Right kidney (tissue), 1 donor: ENCODE data around the gene NCKAP5.

Experiments used
- DNase-seq: peaks from one replicate; pipeline ENCODE4 v3.0.0-alpha.2; 2016

NCKAP5 gene

DNA sequence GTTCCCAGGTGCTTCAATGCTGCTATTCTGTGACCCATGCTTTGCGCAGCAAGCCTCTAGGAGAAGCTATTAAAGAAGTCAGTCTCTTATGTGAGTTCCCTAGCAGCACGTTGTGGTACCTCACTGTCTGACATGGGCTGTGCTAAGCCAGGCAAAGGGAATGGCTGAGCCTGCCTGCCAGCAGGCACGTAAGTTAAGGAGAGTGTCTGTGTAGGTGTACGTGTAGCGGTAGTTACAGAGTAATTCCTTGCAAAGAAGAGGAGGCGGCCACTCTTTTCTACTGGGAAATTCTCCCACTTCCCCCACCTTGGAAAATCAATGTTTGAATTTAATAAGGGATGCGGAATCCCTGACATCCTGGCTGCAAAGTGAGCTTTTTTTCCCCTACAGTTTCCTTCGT is 774.7 kb downstream of the NCKAP5 start:
- no peak for DNase-seq

DNA sequence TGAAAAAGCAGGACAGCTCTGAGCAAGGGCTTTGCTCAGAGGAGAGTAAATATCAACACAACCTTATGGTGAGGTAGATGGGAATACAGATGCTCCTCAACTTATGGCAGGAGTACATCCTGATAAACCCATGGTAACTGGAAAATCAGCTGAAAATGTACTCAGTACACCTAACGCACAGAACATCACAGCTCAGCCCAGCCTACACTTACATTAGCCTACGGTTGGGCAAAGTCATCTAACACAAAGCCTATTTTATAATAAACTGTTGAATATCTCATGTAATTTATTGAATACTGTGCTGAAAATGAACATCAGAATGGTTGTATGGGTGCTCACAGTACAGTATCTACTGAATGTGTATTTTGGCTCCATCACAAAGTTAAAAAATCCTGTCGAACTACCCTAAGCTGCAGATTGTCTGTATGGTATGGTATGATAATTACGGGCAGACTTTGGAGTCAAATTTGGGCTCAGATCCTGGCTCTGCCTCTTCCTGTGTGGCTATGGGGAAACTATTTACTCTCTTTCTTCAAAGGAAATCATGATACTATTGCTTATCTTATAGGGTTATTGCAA is 778.0 kb downstream of the NCKAP5 start:
- DNase-seq, result no peak

DNA sequence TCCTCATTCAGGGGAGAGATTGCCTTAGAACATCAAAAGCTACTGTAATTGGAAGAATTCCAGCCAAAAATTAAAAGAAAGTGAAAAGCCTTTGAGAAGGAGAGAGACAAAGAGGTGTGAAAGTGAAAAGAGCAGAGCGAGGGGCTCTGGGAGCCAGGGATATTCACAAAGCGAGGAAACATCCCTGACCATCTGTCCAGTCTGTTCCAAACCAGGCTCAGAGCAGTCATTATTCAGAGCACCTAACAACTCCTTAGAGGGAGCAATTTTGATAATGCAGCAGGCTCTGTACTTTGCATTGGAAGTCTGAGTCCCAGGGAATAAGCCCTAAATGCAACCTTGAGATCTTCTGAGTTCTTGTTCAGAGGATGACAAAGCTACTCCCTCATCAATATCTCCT is 779.2 kb downstream of the NCKAP5 start:
- no peak for DNase-seq

DNA sequence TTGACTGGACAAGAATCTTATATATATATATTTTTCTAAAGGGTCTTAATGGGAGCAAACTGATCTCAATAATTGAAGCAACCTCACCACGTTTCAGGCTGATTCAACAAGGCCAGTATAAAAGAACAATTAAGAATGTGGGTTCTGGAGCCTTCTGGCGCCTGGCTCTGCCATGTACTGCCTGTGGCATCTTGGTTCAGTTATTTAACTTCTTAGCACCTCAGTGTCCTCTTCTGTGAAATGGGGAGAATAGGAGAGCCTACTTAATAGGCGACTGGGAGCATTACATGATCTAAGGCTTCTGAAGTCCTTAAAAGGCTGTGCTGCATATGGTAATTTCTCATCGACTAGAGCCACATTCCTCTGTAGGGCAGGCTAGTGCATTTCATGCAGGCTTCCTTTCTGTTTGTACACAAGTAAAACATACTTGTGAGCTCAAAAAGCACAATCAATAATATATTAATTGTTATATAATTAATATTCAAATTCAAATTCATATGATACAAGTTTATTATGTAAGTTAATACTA is 779.9 kb downstream of the NCKAP5 start:
- DNase-seq, result no peak

DNA sequence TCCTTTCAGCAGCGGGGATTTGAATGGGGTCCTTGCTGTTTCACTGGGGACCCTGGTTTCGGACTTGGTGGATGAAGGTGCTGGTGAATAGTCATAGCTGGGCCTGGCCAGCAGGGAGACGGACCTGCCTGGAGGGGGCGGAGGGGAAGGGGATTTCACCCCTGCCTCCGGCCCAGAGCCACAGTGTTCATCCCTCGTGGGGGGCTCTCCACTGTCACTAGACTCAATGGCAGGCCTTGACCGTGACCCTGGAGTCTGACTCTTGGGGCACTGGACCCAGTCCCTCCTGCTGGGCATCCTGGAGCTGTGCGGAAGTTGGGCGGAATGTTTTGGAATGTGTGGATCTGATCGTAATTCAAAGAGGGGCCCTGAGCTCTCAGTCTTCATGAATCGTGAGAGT is 784.4 kb downstream of the NCKAP5 start:
- no peak for DNase-seq

DNA sequence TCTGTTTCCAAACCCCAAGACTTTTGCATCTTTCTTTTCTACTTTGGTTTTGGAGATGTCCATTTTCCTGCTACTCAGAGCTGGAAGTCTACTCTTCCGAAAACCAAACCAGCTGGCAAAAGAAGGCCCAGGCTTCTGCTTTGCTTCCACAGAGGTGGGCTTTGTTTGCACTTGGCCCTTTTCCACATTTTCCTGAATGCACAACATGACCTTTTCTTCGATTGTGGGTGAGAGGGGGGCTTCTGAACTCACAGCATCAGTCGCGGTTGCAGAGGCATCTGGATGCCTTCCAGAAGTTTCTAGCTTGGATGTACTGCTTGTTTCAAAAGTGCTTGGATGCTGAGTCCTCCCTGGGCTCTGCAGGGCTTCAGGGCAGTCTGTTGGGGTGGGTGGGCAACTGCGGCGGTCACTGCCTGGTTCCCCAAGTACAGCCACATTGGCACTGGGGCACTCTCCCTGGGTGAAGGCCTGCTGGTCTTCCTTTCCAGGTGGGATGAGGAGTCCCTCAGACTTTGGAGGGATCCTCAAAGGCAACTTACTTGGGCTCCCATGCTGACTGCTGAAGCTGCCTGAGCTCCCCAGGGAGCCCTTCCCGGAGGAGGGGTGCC is 786.0 kb downstream of the NCKAP5 start:
- no peak for DNase-seq

DNA sequence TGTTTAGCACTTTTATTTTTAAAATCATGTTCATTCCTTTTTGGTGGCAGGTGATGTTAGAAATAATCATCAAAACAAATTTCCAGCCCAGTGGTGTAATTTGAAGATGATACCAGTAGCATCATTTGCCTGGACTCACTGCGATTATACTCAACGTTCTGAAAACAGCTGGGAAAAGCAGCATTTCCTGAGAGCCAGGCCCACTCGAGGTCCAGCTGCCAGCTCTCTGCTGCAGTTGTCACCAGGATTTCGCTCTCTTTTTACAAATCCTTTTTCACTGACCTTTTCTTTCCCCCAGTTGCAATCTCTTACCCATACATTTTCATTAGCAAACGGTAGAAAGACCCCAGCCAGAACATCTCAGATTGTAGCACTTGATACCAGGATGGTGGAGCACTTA is 787.6 kb downstream of the NCKAP5 start:
- DNase-seq, result no peak

DNA sequence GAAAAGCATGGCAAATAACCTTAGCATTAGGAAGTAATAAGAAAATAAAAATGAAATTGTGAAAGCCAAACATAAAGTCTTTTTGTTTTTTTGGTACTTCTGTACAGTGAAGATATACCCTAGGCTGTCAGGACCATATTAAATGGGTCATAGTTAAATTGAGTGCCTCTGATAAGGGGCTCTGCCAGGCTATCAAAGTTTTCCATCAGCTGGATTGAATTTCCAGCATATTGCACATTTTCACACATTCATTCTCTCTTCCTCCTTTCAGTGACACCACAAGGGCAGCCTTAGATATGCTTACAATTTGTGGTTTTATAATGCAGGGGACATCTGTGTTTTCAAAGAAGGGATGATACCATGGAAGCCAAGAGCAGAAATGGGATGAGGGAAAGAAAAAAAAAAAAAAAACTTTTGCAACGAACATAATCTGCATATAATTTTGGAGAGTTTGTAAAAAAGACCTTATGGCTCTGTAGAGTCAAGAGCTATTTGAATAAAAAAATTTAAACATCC is 789.0 kb downstream of the NCKAP5 start:
- DNase-seq, result no peak

DNA sequence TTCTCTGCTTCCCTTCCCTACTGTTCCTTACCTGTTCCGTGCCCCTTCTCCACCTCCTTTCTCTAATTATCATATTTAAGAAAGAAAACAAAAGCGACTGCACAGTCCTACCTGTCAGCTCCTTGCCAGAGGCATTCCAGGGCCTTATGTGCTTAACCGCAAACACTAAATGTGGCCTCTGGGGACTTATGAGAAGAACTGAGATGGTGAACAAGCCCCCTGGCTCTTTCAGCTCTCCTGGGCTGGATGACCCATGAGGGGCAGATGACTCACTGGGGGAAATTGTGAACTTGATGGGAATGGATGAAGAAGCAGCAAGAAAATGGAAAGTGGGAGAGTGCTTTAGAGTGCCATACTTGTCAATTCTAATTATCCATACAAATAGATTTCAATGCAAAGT is 792.0 kb downstream of the NCKAP5 start:
- no peak for DNase-seq

DNA sequence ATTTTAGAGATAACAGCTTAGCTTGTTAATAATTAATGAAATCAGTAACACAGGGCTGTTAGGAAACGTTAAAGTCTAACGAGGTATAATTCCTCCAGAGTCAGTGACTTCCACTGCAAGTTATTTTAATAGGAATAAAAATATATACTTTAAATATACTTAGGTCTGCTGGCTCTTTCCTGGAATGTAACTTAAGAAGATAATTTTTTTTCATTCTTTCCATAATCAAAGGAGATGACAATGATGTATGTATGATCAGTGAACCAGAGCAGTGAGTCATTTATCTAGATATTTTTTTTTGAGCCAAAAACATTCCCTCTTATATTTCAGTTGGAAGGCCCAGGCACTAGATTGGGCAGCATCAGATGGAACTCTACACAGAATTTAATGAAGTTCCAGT is 794.1 kb downstream of the NCKAP5 start:
- no peak for DNase-seq

DNA sequence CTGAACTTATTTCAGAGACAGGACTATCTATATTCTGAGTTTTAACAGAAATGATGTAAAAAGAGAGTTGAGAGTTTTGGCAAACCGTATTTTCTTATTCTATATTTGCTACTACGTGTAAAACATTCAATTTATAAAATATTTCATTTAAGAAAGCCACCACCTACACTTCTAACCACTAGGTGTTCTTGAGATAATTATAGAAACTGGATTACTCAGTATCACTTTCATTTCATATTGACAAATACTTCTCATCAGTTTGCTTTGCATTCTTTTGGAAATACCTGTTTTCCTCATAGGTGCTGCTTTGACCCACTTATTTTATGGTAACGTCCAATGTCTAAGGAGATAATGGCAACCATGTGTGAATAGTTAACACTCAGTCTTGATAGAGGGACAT is 794.9 kb downstream of the NCKAP5 start:
- no peak for DNase-seq

DNA sequence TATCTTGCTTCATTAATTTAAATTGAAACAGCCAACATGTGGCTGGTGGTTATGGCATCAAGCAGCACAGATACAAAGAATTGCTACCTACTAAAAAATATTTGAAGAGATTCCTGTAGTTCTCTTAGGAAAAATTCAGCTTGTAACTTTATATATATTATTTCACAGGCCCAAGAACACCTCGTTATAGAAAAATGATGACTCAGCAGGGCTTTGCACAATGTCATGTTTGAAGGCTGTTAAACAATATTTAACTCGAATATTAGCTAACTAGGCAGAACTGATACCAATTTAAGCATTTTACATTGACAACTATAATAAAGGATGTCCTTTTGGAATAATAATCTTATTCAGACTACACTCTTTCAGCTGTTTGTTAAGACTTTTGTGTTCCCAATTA is 795.9 kb downstream of the NCKAP5 start:
- DNase-seq, result no peak

DNA sequence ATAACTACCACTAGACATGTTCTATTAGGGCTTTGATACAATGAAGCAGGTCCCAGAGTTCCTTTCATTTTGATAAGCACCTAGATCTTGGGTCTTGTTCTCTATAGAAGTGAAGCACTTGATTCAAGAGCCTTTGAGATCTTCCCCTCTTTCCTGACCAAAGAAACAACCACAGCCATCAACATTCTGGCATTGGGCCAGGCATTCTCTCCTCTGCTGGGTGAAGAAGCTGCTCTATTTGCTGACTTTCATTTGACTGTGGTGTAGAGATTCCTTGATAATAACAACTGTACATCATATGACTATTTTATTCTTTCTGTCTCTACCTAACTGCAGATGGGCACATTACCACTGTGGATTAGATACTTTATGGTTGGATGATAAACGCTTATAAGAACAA is 801.7 kb downstream of the NCKAP5 start:
- DNase-seq, result no peak

DNA sequence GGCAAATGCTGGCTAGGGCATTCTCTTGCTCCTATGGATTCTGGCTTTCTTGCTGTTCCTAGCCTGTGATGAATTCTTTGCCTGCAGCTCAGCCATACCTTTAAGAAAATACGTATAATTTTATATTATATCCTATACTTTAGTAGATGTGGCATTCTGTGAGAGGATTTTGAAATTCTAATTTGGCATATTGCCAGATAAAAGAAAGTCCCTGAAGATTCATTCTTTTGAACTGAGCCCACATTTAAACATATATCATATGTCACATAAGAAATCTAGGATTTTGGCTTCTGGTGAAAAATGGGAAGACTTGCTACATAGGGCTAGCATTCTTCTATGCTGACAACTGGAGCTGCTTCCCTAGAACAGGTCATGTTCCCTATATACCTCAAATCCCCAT is 806.8 kb downstream of the NCKAP5 start:
- no peak for DNase-seq

DNA sequence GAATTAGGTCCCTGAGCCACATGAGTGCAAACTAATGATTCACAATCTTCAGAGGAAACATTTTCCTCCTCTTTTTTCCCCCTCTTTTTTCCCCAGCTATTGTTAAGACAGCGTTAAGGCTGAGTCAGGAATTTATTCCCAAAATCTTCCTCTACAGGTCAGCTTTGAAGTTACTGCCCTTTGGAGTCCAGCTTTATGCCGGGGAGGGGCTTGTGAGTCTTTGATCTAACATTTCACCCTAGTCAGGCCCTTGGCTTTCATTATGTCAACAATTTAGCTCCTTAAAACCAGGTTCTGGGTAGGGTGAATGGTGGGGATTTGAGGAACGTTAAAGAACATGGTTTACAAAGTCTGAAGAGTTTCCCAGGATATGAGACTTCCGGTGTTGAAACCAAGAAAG is 807.3 kb downstream of the NCKAP5 start:
- DNase-seq, result no peak

DNA sequence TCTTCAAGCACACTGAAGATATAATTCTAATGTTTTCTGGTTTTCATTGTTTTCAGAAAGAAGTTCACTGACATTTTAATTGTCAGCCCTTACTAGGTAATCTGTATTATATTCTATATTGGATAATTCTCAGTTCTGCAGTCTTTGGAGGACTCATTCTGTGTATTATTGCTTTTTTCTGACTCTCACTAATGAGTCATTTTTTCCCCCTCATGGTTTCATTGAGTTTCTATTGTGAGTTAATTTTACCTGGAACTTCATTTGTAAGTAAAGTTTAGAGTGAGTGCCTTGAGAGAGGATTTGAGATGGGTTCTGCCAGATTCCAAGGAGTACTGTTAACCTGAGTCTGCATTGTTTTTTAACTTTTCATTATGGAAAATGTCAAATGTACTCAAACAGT is 807.9 kb downstream of the NCKAP5 start:
- no peak for DNase-seq

DNA sequence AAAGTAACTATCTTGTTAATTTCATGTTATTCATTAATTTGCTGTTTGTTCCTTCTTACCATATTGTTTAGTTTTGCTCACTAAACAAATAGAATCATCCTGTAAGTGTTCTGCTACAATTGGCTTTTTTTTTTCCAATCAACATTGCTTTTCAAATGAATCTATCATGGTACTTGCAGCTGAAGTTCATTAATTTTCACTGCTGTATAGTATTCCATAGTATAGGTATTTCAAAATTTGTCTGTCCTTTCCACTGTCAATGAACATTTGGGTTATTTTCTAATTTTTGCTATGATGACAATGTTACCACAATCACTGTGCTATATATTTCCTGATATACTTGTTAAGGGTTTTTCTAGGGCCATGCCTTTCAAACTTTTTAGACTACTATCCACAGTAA is 809.3 kb downstream of the NCKAP5 start:
- DNase-seq, result no peak

DNA sequence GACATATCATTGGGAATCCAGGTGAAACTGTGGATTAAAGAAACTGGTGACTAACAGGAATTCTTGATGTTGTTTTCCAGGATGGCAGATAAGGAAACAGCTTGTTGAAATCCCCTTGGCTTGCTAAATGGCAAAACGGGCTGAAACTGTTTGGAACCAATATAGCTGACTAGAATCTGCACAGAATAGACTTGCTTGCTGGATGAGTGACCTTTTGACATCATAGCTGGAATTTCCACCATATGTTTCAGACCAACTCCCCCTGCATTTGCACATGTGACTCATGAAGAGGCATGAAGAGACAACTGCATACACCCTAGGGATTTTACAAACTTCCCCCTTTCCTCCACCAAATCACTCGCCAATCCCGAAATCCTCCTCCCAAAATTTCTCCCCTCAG is 810.6 kb downstream of the NCKAP5 start:
- no peak for DNase-seq

DNA sequence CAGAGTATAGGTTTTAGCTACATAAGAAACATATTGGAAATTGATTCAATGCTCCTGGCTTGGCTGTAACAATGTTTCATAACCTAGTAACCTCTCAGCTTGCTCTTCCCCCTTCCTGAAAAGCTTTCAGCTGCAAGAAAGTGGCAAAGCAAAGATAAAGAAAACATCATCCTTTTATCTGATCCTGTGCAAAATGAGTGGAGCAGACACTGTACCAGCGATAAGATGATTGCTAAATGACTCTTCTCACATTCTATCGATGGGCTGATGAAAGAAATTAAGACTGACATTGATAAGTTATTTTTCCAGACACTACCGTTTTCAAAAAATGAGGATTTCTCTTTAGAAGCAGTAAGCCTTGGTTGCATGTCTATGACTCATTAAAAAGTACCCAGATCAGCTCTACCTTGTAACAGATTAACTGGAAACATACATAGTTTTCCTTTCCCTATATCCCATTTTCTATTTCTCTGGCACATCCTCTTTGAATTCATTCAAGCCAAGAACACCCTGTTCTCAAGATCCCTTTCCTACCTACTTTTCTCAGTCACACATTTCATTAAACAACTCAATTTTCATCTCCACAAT is 811.2 kb downstream of the NCKAP5 start:
- DNase-seq, result no peak

DNA sequence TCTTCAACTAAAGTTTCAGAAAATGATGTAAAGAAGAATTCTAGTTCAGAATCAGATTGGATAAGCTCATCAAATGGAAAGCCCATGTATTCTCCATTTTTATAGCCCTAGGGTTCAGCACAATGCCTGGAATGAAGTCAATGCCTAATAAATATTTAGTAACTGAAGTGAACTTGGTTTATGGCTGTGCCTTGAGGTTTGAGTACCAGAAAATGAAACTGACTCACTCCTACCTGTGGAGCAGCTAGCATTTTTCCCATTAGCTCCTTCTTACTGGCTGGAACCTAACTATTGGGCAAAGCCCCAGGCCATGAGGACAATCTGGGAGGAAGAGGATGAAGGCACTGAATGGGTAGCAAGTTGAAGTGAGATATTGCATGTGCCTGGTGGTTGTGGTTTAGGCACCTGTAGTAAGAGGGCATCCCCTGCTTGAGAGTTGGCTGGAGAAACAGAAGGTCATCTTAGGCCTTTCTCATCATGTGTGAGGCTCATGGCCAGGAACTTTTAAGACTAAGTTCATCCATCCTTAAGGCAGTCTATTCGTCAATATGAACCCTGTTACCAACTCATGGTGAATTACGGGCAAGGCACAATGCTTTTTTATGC is 813.3 kb downstream of the NCKAP5 start:
- no peak for DNase-seq

DNA sequence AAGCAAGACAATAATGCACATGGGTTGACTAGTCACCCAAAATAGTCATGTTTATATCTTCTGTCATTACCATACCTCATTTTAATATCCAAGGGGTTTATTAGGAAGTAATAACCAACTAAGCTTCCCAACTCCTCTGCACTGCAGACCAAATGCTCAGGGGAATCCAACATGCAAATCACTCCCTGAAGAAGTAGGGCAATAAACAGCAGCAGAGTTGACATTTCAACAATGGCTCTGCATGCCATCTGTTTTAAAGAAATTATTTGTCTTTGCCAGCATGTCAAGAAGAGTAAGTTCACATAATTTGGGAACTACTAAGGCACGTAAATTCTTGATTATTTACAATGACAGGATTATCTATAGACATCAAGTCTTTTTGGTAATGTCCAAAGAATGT is 813.9 kb downstream of the NCKAP5 start:
- DNase-seq, result no peak

DNA sequence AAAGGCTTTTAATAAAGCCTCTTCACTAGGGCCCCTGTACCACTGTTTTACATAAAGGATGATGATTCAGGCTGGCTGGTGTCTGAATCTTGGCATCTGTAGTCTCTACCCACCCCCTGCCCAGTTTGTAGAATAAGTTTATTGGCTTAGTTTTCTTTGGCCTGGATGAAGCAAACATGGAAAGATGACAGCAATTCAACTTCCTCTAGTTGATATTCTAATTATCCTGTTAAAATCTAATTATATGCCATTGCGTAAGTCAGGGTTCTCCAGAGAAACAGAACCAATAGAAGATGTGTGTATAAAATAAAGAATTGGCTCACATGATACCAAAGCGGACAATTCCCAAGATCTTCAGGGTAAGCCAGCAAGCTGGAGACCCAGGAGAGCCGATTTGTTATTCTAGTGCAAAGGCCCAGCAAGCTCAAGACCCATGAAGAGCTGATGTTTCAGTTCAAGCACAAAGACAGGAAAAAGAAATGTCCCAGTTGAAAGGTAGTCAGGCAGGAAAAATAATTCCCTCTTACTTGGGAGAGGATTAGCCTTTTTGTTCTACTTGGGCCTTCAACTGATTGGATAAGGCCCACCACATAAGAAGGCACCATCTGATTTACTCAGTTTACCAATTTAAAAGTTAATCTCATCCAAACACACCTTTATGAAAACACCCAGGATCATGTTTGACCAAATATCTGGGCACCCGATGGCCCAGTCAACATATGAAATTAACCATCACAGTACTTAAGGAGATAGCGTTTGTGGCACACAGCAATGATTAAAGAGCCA is 815.6 kb downstream of the NCKAP5 start:
- DNase-seq, result no peak

DNA sequence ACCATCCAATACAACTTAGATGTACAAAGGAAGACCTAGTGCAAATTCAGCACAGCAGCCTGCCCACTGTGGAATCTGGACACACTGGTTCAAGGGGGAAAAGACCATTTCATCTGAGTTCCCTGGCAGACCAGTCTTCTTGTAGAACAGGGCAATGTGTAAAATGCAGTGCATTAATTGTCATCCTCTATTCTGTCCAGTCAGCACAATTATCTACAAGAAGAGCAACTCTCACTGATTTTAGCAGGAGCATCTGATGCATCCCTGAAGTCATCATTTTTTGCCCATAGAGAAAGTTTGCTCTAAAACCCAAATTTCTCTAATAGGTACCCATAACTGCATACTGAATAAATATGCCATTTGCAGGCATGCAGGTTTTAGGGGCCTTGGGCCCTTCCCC is 816.4 kb downstream of the NCKAP5 start:
- no peak for DNase-seq
